GM19043 (cell line): Measurements from ENCODE around the gene MSH5.
"Not testable (repeated sequence)": the region's sequence is repeated elsewhere in the genome, so short reads cannot be mapped to it uniquely, and the experiment has no call there.

Experiments
- ATAC-seq: cut with Tn5 transposase; IDR thresholded peaks from one replicate; pipeline ENCODE4 v1.9.1; 2021; ENCODE audit warnings: low read depth; ENCODE audit not compliant: unreplicated experiment

MSH5 gene

GRCh38 chr6:31739639-31740396 lies at the start of gene MSH5:
Gene MSH5, plus strand, starts transcription at chr6:31740005. Its CDS starts 462 bp downstream, at chr6:31740467.
- peak; percentile 70 for ATAC-seq

- ATAC-seq = no peak
Observed at GRCh38 chr6:31690231-31691077, 49.4 kb upstream of the MSH5 start.

DNA sequence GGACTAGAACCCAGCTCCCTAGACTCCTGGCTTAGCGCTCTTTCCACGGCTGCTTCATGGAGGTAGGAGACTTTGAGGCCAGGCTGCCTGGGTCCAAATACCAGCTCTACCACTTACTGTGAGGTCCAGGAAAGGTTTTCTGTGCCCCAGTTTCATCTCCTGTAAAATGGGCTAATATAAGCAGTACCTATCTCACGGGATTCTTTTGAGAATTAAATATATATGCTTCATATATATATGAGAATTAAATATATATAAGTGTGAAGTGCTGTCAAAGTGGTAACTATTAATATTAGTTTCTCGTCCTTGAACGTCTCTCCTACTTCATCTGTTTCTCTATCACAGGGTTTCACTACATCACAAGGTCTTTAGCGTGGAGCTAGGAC lies 48.7 kb upstream of the MSH5 start:
- no peak for ATAC-seq

GRCh38 chr6:31691564-31692108 lies 48.2 kb upstream of the MSH5 start:
- no peak for ATAC-seq

DNA sequence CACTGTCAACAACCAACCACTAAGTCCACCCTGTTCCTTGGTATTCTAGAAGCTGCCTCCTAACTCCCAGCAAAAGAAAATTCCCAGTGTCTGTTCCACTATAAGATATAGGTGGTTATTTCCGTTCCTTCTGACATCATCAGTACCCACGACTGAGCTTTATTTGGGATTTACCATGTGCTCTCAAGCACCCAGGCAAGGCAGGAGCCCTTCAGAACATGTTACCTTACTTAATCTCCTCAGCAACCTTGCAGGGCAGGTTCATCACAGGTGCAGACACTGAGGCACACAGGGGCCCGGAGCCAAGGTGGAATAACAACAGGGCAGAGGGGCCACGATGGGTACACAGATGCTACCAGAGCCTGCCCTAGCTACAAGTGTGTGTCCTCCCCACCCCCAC lies 47.5 kb upstream of the MSH5 start:
- ATAC-seq = no peak

- no peak for ATAC-seq
Observed at GRCh38 chr6:31692886-31693285, 46.9 kb upstream of the MSH5 start.

- ATAC-seq = no peak
Observed at GRCh38 chr6:31693535-31693934, 46.3 kb upstream of the MSH5 start.

- ATAC-seq = no peak
Observed at GRCh38 chr6:31697555-31697954, 42.2 kb upstream of the MSH5 start.

DNA sequence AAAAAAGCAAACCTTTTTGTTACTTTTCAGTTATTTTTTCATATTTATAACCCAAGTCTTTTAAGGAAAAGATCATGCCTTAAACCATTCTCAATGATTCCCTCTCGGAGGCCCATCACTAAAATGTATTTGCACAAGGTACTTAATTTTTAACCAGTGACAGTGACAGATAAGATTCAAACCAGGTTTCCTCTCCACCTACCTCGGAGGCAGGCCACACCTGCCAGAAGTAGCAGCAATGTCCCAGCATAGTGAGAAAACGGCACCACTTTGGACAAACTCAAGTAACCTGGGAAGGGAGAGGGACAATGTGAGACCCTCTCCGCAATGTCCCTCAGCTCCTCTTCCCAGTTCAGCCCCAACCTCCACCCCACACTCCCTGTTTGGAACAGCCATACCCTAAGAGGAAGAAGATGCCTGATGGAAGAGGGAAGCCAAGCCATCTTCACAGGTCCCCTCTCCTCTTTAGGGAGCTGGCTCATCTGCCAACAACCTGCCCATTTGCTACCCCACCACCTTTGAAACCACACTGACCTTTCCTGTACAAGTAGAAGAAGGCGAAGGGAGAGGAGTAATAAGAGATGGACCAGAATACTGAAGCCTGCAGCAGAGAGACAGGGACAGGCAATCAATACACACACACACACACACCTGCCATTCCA lies 38.9 kb upstream of the MSH5 start:
- no peak for ATAC-seq

- no peak for ATAC-seq
Observed at GRCh38 chr6:31701666-31702404, 38.0 kb upstream of the MSH5 start.

DNA sequence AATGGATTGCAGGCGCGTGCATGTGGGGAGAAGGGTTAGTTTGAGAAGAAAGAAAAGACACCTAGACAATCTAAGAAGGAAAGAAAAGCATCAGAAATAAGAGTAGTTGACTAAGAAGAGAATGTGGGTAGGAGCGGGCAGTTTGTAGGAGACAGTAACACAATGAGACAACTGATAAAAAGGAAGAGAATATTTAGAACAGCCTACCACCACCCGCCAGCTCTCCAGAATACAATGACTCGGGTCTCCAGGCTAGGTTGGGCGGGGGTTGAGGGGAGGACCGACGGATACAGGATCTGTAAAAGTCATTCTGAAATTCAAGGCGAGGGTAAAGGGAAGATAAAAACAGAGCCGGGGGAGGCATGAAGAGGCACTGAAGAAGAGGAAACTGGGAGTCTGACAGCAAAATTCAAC lies 37.4 kb upstream of the MSH5 start:
- ATAC-seq = no peak

GRCh38 chr6:31702819-31703716 lies 36.7 kb upstream of the MSH5 start, which contains the start of gene ABHD16A:
Gene ABHD16A, minus strand, starts transcription at chr6:31703324. Its CDS starts 43 bp downstream, at chr6:31703281.
- peak; percentile 80 for ATAC-seq

GRCh38 chr6:31705931-31706330 lies 33.9 kb upstream of the MSH5 start:
- no peak for ATAC-seq

- no peak for ATAC-seq
Observed at GRCh38 chr6:31706599-31706998, 33.2 kb upstream of the MSH5 start, which contains the start of gene LY6G6F. Gene LY6G6F, plus strand, starts transcription at chr6:31706866. Its CDS starts 41 bp downstream, at chr6:31706907.

DNA sequence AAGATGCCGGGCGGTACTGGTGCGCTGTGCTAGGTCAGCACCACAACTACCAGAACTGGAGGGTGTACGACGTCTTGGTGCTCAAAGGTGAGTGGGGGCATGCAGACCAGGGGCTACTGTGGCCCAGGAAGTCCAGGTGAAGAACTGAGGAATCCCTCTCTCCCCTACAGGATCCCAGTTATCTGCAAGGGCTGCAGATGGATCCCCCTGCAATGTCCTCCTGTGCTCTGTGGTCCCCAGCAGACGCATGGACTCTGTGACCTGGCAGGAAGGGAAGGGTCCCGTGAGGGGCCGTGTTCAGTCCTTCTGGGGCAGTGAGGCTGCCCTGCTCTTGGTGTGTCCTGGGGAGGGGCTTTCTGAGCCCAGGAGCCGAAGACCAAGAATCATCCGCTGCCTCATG lies 32.1 kb upstream of the MSH5 start:
- ATAC-seq = no peak

DNA sequence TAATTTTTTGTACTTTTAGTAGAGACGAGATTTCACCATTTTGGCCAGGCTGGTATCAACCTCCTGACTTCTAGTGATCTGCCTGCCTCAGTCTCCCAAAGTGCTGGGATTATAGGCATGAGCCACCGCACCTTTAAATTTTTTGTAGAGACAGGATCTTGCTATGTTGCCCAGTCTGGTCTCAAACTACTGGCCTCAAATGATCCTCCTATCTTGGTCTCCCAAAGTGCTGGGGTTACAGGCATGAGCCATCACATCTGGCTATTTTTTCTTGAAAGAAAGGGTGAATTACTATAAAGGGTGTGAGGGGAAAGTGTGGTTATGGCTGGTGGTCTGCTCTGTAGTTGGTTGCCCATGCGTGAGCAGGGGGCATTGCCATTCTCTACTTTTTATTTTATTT lies 31.6 kb upstream of the MSH5 start:
- ATAC-seq = no peak

DNA sequence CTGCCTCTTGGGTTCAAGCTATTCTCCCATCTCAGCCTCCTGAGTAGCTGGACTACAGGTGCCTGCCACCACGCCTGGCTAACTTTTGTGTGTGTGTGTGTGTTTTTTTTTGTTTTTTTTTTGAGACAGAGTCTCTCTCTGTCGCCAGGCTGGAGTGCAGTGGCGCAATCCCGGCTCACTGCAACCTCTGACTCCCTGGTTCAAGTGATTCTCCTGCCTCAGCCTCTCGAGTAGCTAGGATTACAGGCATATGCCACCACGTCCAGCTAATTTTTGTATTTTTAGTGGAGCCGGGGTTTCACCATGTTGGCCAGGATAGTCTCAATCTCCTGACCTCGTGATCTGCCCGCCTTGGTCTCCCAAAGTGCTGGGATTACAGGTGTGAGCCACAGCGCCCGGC lies 30.6 kb upstream of the MSH5 start:
- ATAC-seq = not testable (repeated sequence)

GRCh38 chr6:31710523-31711219 lies 29.1 kb upstream of the MSH5 start:
- no peak for ATAC-seq

- ATAC-seq = no peak
Observed at GRCh38 chr6:31711233-31711632, 28.6 kb upstream of the MSH5 start.
